SK-N-SH treated with all-trans-retinoic acid at 6 μM for 48 hours (cell line): ENCODE results near the gene BBS9.

Experiments
- GLIS3 ChIP-seq: fragments of 250-450 bp; sonication (Bioruptor Pico); IDR thresholded peaks from 2 replicates; pipeline ENCODE4 v1.5.0; 2020; ENCODE audit warnings: mild to moderate bottlenecking, moderate library complexity
- OSR1 ChIP-seq: fragments of 250-450 bp; sonication (Bioruptor Pico); IDR thresholded peaks from 2 replicates; pipeline ENCODE4 v1.8.0; 2022; ENCODE audit warnings: moderate library complexity, mild to moderate bottlenecking, inconsistent platforms
- PATZ1 ChIP-seq: fragments of 250-450 bp; sonication (Bioruptor Pico); IDR thresholded peaks from 2 replicates; pipeline ENCODE4 v1.8.0; 2020; ENCODE audit warnings: mild to moderate bottlenecking, moderate library complexity, borderline replicate concordance
- PPARA ChIP-seq: fragments of 250-450 bp; sonication (Bioruptor Pico); IDR thresholded peaks from 2 replicates; pipeline ENCODE4 v1.5.0; 2020; ENCODE audit warnings: mild to moderate bottlenecking, borderline replicate concordance

GRCh38 chr7:33156441-33156840 is 27.1 kb downstream of the BBS9 start:
- TF ChIP-seq GLIS3 (CRISPR knock-in tag) (no peak), PPARA (CRISPR knock-in tag) (no peak), PATZ1 (no peak), OSR1 (CRISPR knock-in tag) (no peak)
